ENCODE results near the gene KSR2.
"Not testable (repeated sequence)": the region's sequence is repeated elsewhere in the genome, so short reads cannot be mapped to it uniquely, and the experiment has no call there.

The KSR2 gene

DNA sequence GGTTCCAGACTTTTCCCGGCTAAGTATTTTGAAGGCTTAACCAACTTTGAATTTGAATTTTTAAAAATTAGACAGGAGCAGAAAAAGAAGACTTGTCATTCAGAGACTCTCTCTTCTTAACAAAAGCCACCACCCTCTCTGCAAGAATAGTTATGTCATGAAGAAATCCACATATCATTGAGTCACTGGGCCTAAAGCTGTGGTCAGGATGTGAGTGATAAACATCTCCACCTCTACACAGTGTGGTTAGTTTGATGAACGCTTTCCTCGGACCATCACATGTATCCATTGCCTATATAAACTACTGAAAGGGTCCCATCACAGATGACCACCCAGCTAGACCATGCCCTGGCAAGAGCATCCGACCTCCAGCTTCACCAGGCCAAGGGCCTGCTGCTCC lies 226.1 kb downstream of the KSR2 start:
- DNase-seq: no peak

DNA sequence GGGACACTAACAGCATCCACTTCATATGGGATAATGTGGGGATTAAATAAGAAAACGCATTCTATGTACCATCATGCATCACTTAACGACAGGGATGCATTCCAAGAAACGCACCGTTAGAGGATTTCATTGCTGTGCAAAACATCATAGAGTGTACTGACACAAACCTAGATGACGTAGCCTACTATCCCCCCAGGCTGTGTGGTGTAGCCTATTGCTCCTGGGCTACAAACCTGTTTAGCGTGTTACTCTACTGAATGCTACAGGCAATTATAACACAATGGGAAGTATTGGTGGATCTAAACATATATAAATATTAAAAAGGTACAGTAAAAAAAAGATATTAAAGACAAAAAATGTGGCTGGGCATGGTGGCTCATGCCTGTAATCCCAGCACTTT lies 230.6 kb downstream of the KSR2 start:
- DNase-seq: no peak

DNA sequence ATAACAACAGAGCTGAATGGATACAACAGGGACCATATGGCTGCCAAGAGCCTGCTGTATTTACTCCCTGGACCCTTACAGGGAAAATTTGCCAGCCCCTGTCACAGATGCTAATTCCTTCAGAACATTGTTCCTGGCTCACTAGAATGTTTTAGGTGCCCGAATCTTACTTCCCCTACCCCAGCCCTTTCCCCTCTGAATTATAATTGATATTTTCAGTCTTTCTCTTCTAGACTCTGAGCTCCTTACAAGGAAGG lies 235.3 kb downstream of the KSR2 start:
- no peak for DNase-seq

DNA sequence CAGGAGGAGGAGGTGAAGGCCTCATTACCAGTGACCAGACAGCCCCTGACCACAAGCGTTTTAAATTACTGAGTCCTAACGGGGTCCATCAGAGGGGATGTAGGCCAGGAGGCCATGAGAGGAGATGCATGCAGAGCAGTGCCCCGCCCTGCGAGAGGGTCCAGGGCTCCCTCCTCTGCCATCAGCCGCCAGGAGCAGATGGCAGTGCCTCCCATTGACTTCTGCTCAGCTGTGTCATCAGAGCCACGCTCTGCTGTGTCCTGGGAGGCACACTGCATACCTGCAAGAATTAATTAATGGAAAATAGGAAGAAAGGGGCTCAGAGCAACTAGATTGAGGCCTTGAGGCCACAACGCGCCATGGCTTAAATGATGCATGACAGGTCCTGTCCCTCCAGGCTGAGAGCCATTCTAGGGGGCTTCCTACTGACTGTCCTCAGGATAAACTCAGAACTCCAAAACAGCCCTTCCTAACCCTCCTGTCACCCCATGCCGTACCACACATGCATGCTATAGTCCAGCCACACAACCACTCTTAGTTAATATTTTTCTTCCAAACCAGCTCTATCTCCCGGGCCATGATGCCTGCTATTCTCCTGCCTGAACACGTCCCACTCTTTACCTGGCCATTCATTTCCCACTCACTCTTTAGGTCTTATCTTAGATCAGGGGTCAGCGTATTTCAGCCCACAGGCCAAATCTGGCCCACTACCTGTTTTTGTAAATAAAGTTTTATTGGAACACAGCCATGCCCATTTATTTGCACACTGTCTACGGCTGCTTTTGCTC lies 235.8 kb downstream of the KSR2 start:
- no peak for DNase-seq

DNA sequence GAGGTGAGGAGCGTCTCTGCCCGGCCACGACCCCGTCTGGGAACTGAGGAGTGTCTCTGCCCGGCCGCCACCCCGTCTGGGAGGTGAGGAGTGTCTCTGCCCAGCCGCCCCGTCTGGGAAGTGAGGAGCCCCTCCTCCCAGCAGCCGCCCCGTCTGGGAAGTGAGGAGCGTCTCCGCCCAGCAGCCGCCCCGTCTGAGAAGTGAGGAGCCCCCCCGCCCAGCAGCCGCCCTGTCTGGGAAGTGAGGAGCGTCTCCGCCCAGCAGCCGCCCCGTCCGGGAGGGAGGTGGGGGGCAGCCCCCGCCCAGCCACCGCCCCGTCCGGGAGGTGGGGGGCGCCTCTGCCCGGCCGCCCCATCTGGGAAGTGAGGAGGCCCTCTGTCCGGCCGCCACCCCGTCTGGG lies 237.7 kb downstream of the KSR2 start:
- DNase-seq: not testable (repeated sequence)

DNA sequence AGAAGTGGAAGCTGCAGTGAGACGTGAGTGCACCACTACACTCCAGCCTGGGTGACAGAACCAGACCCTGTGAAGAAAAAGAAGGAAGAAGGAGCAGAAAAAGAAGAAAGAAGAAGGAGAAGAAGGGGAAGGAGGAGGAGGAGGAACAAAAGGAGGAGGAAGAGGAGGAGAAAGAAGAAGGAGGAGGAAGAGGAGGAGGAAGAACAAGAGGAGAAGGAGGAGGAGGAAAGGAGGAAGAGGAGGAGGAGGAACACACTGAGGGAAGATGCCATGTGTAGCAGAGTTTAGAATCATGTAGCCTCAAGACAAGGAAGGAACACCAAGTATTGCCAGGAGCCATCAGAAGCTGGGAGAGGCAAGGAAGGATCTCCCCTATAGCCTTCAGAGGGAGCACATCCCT lies 241.5 kb downstream of the KSR2 start:
- DNase-seq: no peak

DNA sequence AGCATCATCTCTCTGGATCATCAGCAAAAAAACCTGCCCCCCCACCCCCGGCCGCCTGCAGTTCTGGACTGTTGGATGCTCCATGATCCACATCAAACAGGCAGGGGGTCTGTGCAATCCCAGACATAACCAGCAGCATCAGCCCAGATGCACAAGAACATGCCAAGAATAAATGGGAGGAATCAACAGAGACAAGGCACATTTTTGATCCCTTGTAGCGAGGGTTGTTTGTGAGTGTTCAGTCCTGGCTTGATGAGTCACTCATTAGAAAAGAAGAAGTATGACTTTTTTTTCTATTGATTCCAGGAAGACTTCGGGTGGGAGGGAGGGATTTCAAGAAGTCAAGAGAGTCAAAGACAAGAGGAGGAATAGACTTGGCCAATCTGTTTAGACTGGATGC lies 244.2 kb downstream of the KSR2 start:
- no peak for DNase-seq

DNA sequence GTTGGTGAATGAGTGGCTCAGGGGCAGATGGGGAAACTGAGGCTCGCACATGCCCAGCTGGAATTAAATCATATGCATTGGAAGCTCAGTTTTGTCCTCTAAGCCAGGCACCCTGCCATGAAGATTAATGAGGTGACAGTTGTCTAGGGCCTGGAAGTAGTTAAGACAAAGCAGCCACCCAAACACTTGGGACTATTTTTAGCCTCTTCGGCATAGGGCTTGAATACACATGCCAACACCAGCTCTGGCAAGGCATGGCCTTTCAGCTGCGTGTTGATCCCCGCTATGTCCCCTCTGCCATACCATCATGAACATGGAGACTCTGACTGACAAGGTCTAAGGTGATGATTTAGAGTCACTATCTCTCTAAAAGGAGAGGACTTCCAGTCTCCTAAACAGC lies 250.2 kb downstream of the KSR2 start:
- no peak for DNase-seq

DNA sequence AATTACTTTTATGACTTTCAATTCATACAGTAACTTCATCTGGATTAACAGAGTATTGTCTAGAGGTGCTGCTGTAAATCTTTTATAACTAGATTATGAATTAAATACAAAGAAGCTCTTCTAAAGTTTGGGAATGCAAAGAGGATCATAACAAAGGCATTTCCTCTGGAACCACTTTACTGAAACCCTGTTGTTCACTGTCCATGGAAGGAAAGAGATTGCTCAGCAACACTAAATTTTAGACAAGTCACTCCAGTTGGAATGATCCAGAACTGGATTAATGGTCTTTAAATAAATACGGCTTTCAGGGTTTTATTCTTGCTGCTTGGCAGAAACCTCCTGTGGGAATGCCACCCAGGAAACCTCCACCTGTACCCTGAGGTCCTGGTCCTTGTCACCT lies 250.6 kb downstream of the KSR2 start:
- DNase-seq: no peak

DNA sequence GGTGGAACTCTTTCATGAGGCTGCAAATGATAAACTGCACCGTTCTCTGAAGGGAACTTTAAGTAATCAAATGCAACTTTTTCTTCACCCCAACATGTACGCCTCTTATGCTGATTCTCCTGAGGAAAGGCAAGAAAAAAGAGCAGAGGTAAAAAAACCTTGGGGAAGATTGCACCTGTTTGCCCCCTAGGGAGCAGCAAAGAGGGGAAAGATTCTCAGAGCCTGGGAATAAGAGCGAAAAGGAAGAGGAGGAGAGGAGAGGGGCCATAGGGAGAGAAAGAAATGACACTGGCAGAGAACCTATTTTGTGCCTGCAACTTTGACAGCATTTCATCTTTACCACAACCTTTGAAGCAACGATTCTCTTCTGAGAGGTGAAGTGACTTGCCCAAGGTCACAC lies 254.6 kb downstream of the KSR2 start:
- no peak for DNase-seq

DNA sequence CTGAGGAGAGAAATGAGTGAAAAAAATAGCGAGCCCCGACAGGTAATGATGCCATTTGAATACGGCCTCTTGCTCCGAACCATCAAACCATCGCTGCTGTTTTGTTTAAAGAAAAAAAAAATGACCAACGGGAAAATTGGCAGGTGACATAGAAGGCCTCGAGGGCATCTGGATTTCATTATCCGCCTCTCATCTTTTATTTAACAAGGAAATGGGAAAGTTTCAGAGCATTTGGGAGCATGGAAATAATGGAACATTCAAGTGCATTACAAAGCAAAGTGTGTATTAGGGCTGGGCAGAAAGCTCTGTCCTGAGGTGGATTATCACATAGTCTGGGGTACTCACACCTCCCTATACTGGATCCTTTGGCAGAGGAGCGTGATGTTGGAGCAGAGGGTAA lies 258.7 kb downstream of the KSR2 start:
- DNase-seq: no peak

DNA sequence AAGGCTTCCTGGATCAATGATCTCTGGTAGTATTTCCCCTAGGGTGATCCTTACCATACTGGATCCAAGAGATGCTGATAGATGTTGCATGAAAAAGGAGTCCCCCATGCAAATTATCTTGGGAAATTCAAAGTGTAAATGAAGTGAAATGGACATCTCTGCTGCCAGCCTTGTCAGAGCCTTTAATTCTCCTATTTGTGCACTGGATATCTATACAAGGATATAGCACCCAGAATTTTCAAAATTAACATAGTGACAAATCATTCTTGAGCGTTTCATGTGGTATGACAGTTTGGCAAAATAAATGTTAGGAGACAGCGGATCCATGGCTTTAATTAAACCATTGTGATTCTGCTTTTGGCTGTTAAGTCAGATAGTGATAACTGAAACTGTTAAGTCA lies 260.9 kb downstream of the KSR2 start:
- DNase-seq: no peak

DNA sequence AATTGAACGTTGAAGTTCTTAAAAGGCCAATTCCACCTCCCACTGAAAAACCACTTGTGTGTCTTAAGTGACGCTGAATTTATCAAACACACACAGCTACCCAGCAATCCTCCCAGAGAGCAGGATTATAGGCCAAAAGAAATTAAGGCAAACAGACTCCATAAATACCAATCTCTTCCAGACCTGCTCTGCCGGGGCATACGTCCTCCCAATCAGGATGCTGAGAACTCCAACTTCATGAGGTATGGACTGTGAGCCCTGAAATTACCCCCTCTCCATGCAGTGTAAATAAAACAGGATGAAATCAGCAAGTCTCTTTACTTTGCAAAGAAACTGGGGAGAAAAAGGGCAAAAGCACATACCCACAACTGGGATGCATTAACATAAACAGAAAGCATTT lies 265.2 kb downstream of the KSR2 start:
- no peak for DNase-seq

DNA sequence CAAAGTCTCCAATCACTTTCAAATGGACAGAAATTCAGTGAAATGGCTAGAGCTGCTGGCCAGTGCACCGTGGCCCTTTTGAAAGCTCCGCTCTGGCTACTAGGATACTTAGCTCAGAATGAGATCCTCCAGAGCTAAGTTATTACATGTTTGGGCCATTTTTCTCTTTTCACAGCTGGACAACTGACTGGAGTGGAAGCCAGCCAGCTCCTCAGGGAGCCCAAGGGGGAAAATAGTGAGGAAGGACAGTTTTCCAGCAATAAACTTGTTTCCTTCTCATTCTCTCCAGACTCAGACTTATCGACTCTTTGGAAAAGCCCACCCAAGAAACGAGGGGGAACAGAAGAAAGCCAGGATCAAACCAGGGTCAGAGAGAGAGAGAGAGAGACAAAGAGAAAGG lies 266.0 kb downstream of the KSR2 start:
- DNase-seq: no peak

DNA sequence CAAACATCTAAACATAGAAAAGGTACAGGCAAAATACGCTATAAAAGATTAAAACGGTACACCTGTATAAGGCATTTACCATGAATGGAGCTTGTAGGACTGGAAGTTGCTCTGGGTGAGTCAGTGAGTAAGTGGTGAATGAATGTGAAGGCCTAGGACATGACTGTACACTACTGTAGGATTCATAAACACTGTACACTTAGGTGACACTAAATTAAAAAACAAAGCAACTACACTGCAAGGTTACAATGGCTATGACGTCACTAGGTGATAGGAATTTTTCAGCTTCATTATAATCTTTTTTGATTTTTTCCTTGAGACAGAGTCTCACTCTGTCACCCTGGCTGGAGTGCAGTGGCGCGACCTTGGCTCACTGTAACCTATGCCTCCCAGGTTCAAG lies 269.2 kb downstream of the KSR2 start:
- DNase-seq: no peak

DNA sequence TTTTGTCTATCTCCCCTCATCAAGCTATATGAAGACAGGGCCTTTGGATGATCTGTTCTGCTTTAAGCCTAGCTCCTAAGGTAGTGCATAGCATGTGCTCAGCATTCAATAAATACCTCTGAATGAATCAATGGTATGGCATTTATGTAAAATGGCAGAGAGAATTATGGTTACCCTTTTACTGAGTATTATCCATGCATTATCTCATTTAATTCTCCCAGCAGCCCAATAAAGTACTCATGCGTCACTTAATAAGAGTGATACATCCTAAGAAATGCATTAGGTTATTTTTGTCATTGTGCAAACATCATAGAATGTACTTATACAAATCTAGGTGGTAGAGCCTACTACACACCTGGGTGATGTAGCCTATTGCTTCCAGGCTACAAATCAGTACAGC lies 269.7 kb downstream of the KSR2 start:
- no peak for DNase-seq

DNA sequence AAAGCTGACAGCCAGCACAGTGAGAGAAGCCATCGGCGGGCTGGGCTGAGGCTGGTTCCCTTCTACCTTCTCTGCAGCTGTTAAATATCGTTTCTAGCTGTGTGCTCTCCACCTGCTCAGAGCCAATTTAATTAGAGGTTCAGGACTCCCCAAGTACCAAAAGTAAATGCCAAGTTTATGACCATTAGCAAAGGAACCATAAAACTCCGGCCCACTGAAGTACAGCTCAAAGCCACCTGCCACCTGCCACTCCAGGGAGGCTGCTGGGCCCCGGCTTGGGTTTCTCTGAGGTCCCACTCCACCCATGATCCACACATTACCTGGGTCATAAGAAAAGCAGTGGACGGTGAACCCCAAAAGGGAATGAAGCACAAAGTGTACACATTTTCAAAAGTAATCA lies 272.8 kb downstream of the KSR2 start:
- no peak for DNase-seq

DNA sequence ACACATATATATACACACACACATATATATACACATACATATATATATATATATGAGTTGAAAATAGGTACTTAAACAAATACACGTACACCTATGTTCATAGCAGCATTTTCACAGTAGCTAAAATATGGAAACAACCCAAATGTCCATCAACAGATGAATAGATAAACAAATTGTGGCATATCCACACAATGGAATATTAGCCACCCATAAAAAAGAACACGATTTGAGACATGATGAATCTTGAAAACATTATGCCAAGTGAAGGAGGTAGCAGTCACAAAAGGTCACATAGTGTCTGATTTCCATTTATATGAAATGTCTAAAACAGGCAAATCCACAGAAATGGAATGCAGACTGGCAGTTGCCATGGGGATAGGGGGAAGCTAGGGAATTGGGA lies 276.3 kb downstream of the KSR2 start:
- no peak for DNase-seq

DNA sequence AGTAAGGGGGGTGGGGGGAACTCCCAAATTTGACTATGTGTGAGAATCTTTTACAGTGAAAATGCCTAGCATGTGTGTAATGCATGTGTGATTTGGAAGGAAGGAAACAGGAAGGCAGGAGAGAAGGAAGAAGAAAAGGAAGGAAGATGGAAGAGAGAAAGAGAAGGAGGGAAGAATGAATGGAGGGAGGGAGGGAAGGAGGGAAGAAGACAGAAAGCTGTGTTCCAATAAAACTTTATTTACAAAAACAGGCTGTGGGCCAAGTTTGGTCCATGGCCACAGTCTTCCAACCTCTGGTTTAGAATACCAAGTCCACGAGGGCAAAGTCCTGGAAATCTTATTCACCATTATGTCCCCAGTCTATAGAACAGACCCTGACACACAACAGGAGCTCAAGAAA lies 278.9 kb downstream of the KSR2 start:
- DNase-seq: no peak

DNA sequence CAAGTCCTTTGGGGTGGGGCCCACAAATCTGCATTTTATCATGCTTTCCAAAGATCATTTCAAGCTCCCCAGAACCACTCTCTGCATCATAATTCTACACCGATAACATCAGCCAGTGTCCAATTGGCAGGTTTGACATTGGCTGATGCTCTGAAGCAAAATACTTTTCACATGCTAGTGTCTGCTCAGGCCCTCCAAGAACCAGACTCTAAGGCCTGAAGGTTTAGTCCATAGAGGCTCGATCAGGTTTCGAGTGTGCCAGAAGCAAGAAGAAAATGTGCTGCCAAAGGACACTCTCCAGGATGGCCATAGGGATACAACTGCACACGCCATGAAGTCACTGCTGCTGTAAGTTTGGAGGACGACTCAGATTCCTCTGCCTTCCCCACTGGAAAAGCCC lies 280.3 kb downstream of the KSR2 start:
- DNase-seq: no peak

DNA sequence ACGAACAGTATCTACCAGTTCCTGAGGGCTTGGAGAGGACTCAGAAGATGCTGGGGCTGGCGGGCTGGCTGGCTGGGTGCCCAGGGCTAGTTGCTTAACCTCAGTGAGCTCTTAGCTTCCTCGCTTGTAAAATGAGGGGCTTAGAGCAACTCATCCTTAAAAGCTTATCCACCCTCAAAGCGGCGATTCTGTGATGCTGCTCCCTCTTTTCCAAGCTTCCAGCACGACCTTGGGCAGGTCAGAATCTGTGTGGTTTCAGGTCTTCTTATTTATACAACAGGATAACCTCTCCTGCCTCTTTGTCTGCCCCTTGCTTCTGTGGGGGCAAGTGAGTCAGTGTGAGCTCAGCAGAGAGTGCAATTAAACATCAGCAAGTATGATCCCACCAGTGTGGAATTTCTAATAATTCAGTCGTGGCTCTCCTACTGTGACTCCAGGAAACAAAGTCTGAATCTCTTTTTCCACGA lies 281.8 kb downstream of the KSR2 start:
- peak; percentile 22 for DNase-seq

DNA sequence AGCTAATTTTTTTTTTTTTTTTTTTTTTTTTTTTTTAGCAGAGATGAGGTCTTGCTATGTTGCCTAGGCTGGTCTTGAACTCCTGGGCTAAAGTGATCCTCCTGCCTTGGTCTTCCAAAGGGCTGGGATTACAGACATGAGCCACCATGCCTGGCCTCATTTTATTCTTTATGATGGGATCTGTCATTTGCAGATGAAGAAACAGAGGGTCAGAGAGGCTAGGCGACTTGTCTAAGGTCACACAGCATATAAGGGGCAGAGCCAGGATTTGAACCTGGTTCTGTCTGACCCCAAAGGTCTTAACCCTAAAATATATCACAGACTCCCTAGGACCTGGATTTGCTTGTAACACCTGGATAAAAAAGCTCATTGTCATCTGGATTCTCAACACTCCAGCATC lies 282.6 kb downstream of the KSR2 start:
- no peak for DNase-seq

DNA sequence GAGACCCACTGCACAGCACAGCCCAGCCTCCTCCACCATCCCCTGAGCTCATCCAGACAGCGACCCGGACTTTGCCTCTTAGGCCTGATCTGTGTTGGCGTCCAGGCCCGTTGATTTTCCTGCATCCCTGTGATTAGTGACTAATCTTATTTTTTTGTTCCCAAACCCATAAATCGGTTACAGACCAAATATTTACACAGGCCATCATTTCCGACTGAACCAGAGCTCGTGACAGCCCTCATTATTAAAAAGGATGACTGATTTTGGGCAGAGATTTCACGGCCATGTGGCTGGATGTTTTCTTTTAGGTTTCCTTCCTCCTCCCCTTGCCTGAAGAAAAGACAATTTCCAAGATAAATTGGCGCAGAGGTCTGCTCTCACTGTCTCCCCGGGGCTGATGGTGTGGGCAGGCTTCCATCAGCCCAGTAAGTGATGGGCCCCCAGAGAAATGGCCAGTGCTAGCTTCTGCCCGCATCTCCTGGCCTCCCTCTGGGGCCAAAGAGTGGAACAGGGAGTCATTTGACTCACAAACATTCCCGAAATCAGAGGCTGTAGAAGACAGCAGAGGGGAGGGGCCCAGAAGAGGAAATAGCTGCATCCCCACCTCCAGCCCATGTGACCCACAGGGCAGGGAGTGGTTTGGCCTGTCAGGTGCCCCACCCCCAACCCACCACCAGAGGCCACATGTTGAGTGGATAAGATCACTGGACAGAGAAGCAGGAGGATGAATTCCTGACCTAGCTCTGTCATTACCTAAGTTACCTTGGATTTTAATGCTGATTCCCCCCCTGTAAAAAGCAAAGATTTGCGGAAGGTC lies 283.5 kb downstream of the KSR2 start:
- DNase-seq: no peak

DNA sequence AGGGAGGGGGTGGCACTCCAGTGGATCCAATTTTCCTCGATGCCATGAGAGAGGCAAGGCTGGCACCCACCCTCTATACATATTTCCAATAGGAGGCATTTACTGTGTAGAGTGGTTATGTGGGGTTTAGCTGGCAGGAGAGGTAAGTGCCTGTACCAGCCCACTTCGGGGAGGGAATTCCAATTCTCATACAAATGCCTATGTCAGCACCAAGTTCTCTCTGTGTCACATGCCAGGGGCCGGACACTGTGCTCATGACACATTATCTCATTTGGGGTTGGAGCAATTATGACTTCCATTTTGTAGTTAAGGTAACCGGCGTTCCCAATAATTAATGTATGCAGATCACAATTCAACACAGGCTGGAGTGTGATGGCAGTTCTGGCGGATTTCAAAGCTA lies 284.3 kb downstream of the KSR2 start:
- DNase-seq: no peak

DNA sequence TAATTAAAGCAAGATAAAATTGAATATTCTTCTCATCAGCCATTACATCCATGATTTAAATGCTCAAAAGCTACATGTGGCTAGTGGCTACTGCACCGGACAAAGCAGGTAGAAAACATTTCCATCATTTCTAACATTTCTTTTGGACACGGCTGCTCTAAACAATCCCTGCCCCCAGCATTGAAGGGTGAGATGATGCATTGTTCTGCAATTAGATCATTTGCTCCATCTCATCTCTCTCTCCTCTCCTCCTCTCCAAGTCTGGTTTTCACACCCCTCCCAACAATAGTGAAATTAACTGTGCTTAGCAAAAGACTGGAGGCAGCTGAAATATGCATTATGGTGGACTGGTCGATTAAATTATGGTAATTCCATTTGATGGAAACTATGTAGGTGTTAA lies 288.5 kb downstream of the KSR2 start:
- no peak for DNase-seq
